HL-60/S4 (cell line): Measurements from ENCODE around the gene NEURL3.

Source experiments
- in situ Hi-C: fragments of 300-500 bp; cut with MboI; formaldehyde crosslinking; loops from 2 replicates; pipeline ENCODE4 v1.14.3; 2022; ENCODE audit warnings: low sequenced_read_pairs

NEURL3 gene

DNA sequence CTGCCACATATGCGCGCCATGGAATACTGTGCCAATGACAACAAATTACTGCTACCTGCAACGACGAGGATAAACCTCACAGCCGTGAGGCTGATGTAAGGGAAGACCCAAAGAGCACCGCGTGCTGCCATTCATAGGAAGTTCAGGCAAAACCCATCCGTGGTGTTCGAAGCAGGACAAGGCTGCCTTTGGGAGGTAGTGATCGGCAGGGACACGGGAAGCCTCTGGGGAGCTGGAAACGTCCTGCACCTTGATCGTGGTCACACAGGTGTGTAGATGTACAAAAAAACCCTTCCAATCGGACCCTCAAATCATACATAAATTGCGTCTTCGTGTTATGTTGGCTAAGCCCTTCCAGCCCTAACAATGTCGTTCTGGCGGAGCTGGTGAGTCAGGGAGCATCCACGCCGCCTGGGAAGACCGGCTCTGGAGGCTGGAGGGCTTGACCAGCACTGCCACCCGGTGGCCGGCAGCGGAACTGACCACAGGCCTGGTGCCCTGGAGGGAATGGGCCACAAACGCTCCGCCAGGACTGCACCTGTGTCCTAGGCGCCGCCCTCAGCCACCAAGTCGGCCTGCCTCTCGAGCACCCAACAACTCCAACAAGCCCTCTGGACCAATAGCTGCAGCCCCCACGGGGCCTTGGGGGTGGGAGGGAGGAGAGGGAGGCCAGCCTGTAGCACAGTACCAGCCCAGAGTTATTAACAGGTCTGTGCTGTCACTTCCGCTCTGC, 4.1 kb upstream of the NEURL3 start:
- in situ Hi-C loops = loop anchor here (25.0 kb wide), 1 partner anchor 497 kb away; no protein-coding TSS in a partner anchor

DNA sequence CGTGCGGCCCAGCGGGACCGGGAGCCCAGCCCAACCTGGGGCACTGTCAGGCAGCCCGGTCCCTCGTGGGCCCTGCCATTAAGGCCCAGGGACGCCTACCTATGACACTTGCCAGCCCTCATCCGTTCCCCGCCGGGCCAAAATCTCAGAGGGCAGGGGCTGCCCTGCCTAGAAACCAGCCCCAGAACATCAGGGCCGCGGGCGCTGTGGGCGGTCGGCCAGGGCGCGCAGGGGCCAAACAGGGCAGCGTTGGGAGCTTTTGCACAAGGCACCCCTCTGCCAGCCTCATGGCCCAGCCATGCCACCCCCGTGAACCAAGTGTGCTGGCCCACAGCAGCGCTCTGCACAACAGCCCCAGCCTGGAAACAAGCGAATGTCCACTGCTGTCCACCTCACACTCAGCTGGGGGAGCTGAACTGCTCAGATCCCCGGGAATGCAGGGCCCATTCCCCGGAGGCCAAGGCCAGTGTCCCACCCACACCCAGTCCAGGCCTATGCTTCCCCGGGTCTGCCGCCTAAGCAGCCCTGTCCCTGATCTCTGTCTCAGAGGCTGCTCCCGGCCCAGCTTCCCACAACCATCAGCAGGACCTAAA, 3.5 kb upstream of the NEURL3 start:
- in situ Hi-C loops = loop anchor here (25.0 kb wide), 1 partner anchor 496 kb away; no protein-coding TSS in a partner anchor

DNA sequence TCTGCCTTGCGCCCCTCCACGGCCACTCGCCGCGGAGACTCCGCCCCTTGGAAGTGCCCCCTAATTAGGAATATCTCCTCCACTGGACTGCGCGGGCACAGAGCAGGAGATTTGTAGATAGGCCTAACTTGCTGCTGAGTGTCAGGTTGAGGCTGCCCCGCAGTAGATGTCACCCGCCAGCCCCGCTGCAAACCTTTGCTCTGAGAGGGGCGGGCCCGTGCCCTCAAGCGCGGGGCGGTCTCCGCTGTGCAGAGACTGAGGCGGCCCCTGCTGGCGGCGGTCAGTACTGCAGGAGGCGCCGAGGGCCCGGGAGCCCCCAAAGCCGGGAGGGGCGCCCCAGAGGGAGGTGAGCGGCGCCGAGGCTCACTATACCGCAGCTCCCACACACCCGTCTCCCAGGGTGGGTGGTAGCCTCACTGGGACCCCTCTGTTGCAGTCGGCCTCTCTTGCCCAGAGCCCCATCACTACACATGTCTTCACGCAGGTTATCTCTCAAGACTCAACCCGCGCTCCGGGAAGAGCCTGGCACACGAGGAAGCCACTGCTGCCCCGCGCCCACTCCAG, 2.9 kb upstream of the NEURL3 start:
- in situ Hi-C loops = loop anchor here (25.0 kb wide), 1 partner anchor 496 kb away; no protein-coding TSS in a partner anchor

GRCh38 chr2:96506907-96507240, 1.7 kb upstream of the NEURL3 start:
- in situ Hi-C loops = loop anchor here (25.0 kb wide), 1 partner anchor 495 kb away; no protein-coding TSS in a partner anchor

DNA sequence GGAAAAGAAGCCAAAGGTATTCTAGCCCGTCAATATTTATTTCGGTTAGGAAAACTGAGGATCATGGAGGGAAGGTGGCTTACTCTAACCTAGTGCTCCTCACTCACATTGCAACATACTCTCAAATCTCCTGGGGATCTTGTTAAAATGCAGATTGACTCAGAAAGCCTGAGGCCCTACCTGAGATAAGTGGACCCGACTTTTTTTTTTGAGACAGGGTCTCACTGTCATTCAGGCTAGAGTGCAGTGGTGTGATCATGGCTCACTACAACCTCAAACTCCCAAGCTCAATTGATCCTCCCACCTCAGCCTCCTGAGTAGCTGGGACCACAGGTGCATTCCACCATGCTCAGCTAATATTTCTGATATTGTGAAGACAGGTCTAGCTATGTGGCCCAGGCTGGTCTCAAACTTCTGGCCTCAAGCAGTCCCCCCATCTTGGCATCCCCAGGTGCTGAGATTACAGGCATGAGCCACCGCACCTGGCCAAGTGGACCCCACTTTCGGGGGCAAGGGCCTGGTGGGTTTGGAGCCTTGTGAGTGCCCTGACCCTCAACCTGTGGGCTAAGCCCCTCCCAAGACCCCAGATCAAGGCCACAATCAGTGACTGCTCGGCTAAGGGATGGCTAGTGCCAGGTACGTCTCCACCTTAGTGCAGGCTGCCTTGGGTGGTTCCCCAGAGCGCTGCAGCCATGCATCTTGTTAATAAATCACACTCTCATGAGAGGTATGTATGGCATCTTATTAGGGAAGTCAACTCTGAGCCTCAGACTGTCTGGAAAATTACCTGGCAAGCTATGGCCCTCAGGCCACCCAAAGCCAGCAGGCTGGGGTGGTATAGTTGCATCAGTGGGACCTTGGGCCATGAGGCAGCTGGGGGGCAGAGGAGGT, 1.1 kb upstream of the NEURL3 start:
- in situ Hi-C loops = loop anchor here (25.0 kb wide), 1 partner anchor 494 kb away; no protein-coding TSS in a partner anchor

DNA sequence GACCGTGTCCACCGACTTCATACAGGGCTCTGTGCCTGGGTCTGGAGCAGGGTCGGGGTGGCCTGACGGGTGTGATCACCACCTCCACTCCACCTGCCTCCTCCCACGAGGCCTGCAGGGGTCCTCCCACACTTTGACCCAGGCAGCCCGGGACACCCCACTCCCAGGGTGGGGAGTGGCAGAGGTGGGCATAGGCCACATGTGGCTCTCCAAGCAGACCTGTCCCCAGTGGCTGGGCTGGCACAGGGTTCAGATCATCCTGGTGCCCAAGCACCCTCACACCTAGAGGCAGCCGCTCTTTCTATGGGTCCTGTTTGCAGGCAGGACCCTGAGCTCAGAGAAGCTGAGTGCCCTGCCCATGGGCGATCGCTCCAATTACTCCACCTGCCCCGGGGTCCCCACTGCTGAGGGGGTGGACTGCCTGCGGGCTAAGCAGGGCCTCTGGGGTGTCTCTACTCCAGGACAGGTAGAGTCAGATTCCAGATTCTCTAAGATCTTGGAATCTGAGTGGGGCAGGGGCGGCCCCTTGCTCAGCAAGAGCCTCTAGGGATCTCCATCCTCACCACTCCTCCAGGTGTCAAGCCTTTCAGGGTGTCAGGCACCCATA, 1.4 kb downstream of the NEURL3 start:
- in situ Hi-C loops = loop anchor here (25.0 kb wide), 1 partner anchor 491 kb away; no protein-coding TSS in a partner anchor

DNA sequence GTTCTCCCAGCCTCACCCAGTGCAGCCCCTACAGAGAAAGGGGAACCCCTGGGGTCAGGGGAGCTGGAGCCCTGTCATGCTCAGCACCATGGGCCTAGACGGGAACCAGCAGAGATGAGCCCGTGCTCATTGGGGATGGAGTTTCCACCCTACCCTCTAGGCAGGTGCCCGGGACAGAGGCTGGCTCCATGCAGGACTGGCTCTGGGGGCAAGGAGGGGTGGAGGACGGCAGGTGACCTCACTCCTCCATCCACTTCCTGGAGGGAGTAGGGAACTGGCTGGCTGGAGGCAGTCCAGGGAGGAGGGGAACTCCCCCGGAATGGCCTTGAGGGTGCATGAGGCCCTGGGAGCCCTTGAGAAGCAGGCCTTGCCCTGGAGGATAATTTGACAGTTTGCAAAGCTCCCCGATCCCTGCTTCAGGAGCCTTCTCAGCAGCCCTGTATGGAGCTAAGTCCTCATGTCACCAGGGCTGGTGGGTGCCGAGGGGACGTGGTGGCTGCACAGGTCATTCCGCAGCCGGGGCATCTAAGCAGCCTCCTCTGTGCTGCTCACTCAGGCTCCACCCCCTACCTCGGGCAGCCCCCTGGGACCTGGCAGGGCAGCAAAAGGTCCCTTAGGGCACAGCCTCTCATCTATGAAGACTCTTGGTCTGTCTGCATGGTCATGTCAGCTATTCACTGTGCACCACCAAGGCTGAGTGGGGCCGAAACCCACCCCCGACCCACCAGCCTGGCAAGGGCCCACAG, 2.1 kb downstream of the NEURL3 start:
- in situ Hi-C loops = loop anchor here (25.0 kb wide), 1 partner anchor 491 kb away; no protein-coding TSS in a partner anchor

- in situ Hi-C loops = loop anchor here (25.0 kb wide), 1 partner anchor 490 kb away; no protein-coding TSS in a partner anchor
These were observed 3.0 kb downstream of the NEURL3 start for GRCh38 chr2:96501886-96502810.

DNA sequence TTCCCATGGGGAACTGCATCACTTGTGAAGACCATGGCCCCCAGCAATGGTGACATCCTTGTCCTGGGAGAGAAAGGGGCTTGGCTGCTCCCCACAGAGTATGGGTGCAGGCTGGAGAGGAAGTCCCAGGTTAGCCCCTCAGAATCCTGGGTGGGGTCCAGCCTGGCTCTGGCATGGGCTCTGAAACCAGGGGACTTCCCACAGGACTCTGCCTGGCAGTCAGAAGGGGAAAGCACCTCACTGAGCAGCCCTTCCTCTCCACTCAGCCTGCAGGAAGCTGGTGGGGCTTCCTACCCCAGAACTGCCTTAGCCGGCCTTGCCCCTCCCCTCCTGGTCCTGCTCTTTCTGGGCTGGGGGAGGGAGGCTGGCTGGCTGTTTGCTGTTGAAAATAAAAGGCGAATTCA, 3.7 kb downstream of the NEURL3 start:
- in situ Hi-C loops = loop anchor here (25.0 kb wide), 1 partner anchor 489 kb away; no protein-coding TSS in a partner anchor

GRCh38 chr2:96500385-96501066, 4.6 kb downstream of the NEURL3 start:
- in situ Hi-C loops = loop anchor here (25.0 kb wide), 1 partner anchor 488 kb away; no protein-coding TSS in a partner anchor

DNA sequence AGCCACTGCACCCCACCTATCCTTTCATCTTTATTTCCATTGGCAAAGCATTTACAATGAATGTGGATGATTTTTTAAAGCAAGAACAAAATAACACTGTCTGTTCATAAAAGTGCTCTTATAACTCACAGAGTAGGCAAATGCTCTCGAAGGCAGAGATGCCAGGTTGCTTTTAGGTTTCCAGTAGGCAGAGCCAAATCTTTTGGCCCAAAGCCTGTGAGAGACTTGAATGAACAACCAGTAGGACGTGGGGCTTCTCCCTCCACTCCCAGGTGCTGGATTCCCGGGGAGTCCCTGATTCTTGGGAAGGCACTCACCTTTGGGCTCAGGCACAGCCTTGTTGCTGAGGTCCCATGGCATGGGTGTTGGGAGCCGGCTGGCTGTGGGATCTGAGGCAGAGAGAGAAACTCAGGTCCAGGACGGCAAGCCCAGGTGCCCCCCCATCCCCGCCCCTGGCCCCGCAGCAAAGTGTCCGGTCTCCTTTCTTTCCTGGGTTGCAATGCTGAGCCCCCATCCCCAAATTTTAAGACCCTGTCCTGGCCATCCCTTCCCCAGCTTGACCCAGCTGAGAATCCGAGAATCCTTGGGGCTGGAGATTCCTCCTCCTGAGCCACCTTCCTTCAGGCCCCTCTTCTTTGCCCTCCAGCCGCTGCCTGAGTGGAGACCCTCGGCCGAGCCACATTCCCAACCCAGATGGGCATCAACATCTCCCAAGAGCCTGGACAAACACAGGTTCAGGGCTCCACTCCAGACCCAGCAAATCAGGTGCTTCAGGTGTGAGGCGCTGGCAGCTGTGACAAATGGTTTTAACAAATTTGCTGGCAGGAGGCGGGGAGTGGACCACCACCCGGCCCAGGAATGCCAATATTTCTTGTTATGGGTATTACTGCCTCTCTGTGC, 5.8 kb downstream of the NEURL3 start:
- in situ Hi-C loops = loop anchor here (10.0 kb wide), 1 partner anchor 85 kb away; no protein-coding TSS in a partner anchor

DNA sequence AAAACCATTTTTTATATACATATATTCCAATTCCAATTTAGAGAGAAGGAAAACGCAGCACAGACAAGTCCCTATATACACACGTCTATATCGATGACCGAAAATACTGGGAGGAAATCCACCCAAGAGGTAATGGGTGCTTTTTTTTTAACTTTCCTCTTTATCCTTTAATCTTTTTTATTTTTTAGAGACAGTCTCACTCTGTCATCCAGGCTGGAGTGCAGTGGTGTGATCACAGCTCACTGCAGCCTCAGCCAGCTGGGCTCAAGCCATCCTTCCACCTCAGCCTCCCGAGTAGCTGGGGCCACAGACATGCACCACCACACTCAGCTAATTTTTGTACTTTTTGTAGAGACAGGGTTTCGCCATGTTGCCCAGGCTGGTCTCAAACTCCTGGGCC, 6.5 kb downstream of the NEURL3 start:
- in situ Hi-C loops = loop anchor here (10.0 kb wide), 1 partner anchor 84 kb away; no protein-coding TSS in a partner anchor

DNA sequence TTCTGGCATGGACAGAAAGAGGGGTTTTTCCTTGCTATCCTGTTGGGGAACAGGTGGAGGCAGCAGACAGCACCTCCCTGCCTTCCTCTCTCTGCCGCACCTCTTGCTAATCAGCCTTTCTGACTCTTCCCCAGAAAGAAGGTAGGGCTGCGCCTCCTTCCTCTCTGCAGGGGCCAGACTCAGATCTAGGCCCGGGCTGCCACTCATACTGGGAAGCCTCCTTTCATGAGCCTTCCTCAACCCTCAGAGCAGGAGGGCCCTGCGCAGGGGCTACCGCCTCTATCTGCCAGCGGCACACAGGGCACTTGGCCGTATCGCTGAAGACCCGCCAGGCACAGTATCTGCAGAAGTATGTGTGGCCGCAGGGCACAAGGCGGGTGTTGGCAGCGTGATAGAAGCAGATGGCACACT, 7.1 kb downstream of the NEURL3 start:
- in situ Hi-C loops = loop anchor here (10.0 kb wide), 1 partner anchor 83 kb away; no protein-coding TSS in a partner anchor

DNA sequence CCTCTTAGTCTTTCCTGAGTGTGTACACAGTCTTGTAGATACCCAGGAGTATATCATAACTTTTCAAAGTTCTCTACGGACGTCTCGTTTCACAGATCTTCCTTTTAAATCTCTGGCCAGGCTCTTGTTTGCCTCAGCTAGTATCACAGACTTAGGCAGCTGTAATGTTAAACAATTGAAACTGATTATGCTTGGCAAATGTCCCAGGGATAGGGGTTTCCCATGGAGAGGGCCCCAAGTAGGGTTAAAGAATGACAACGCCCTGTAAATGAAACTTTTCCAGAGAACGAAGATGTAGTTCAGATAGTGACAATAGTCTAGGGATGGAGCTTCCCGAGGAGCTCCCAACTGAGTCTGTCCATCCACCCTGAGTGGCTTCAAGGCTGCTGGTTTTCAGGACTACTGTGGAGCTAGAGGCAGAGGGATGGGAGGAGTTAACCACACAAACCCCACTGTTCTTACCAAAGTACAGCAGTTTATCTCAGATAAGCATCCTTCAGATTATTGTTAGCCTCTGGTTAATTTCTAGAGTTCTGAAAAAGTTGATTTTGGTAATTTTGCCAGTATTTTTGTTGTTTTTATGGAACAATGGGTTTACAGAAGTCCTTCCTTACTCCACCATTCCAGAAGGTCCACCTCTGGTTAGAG, 9.1 kb downstream of the NEURL3 start:
- in situ Hi-C loops = loop anchor here (10.0 kb wide), 1 partner anchor 81 kb away; no protein-coding TSS in a partner anchor

DNA sequence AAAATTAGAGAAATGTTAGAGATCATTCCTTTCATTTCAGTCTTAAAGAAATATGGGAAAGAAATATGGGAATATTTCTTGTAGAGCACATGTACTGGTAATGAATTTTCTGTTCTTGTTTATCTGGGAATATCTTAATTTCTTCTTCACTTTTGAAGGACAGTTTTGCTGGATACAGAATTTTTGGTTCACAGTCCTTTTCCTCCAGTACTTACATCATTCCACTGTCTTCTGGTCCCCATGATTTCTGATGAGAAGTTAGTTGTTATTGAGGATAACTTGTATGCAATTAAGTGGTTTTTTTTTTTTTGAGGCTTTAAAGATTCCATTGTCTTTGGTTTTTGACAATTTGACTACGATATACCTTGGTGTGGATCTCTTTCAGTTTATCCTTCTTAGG, 11.0 kb downstream of the NEURL3 start:
- in situ Hi-C loops = loop anchor here (10.0 kb wide), 1 partner anchor 79 kb away; no protein-coding TSS in a partner anchor

DNA sequence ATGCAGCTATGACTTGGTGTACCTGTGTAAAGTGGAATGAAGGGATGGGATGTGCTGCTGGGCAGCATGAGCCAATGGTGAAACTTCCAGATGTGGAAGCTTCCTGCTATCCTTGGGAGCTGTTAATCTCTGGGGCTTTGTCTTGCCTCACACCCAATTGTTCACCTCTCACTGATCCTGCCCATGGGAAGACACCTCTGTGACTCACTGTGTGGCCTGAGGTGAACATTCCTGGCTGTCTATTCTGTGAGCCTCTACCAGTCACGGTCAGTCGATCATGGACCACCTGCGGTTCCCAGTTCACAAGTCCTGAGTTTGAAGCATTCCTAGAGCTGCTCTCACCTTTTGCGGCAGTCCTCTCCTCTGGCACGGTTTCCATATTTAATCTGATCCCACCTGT, 12.1 kb downstream of the NEURL3 start:
- in situ Hi-C loops = loop anchor here (10.0 kb wide), 1 partner anchor 78 kb away; no protein-coding TSS in a partner anchor
